Muscle layer of duodenum (tissue), 2 donors: ENCODE data around the gene STX18.
"Not testable (repeated sequence)": the region's sequence is repeated elsewhere in the genome, so short reads cannot be mapped to it uniquely, and the experiment has no call there.

Experiments used
- H3K27ac ChIP-seq: one replicate; pipeline ENCODE4 v1.7.0; 2013; ENCODE audit warnings: mild to moderate bottlenecking, low read length
- H3K27me3 ChIP-seq: one replicate; pipeline ENCODE4 v1.7.0; 2013; ENCODE audit warnings: low read depth, mild to moderate bottlenecking, control low read depth, low read length
- H3K36me3 ChIP-seq, 2 donors: one replicate each; pipeline ENCODE4 v1.7.0; 2013; ENCODE audit warnings: low read length in 2 of 2, control low read depth in 1 of 2, mild to moderate bottlenecking in 1 of 2; ENCODE audit not compliant: insufficient read depth in 2 of 2, control insufficient read depth in 1 of 2
- H3K4me1 ChIP-seq, 2 donors: one replicate each; pipeline ENCODE4 v1.7.0; 2013; ENCODE audit warnings: low read length in 2 of 2, mild to moderate bottlenecking in 2 of 2, control low read depth in 1 of 2, moderate library complexity in 1 of 2; ENCODE audit not compliant: insufficient read depth in 2 of 2, control insufficient read depth in 1 of 2
- H3K4me3 ChIP-seq, 2 donors: one replicate each; pipeline ENCODE4 v1.7.0; 2013; ENCODE audit warnings: low read length in 2 of 2, low read depth in 1 of 2, mild to moderate bottlenecking in 1 of 2
- H3K9me3 ChIP-seq, 2 donors: one replicate each; pipeline ENCODE4 v1.7.0; 2013; ENCODE audit warnings: low read length in 2 of 2, control low read depth in 1 of 2, mild to moderate bottlenecking in 1 of 2; ENCODE audit not compliant: control insufficient read depth in 1 of 2
- donor health status: healthy.

Gene STX18

GRCh38 chr4:4532371-4533154, 9.3 kb downstream of the STX18 start:
- Histone ChIP-seq H3K9me3 (no peaks in the 10 kb centered on the region), H3K27me3 (no peaks in the 10 kb centered on the region), H3K4me1 (peaks cover 0 to 4% of the 10 kb centered on the region in 2 donors), H3K27ac (no peak overlapping the region), H3K36me3 (no peaks in the 10 kb centered on the region), H3K4me3 (no peak overlapping the region)

GRCh38 chr4:4529392-4529791, 12.5 kb downstream of the STX18 start:
- H3K4me3 ChIP-seq, result no peak overlapping the region
- H3K9me3 ChIP-seq, result no peaks in the 10 kb centered on the region
- H3K27ac ChIP-seq, result no peak overlapping the region
- H3K4me1 ChIP-seq, result no peaks in the 10 kb centered on the region
- no peaks in the 10 kb centered on the region for H3K27me3 ChIP-seq
- H3K36me3 ChIP-seq, result no peaks in the 10 kb centered on the region

- no peak overlapping the region for H3K27ac ChIP-seq
- no peak overlapping the region for H3K4me3 ChIP-seq
- peaks cover 0 to 2% of the 10 kb centered on the region in 2 donors for H3K4me1 ChIP-seq
- H3K27me3 ChIP-seq, result no peaks in the 10 kb centered on the region
- no peaks in the 10 kb centered on the region for H3K9me3 ChIP-seq
- no peaks in the 10 kb centered on the region for H3K36me3 ChIP-seq
Observed at GRCh38 chr4:4526401-4526800, 15.4 kb downstream of the STX18 start.

GRCh38 chr4:4524364-4524763, 17.5 kb downstream of the STX18 start:
- no peaks in the 10 kb centered on the region for H3K27me3 ChIP-seq
- no peak overlapping the region for H3K4me3 ChIP-seq

GRCh38 chr4:4521731-4522130, 20.1 kb downstream of the STX18 start:
- H3K9me3 ChIP-seq, result no peaks in the 10 kb centered on the region
- no peak overlapping the region for H3K27ac ChIP-seq
- no peaks in the 10 kb centered on the region for H3K36me3 ChIP-seq
- H3K4me3 ChIP-seq, result no peak overlapping the region
- peaks cover 0 to 9% of the 10 kb centered on the region in 2 donors for H3K4me1 ChIP-seq
- H3K27me3 ChIP-seq, result no peaks in the 10 kb centered on the region

More at GRCh38 chr4:4524364-4524763, 17.5 kb downstream of the STX18 start:
- no peak overlapping the region for H3K27ac ChIP-seq
- H3K4me1 ChIP-seq, result peaks cover 0 to 9% of the 10 kb centered on the region in 2 donors
- no peaks in the 10 kb centered on the region for H3K36me3 ChIP-seq
- no peaks in the 10 kb centered on the region for H3K9me3 ChIP-seq

- Histone ChIP-seq H3K9me3 (no peaks in the 10 kb centered on the region), H3K4me3 (no peak overlapping the region), H3K27me3 (no peaks in the 10 kb centered on the region), H3K4me1 (peaks cover 0 to 9% of the 10 kb centered on the region in 2 donors), H3K27ac (no peak overlapping the region), H3K36me3 (no peaks in the 10 kb centered on the region)
Observed at GRCh38 chr4:4521136-4521535, 20.7 kb downstream of the STX18 start.

- Histone ChIP-seq H3K4me3 (no peak overlapping the region), H3K9me3 (no peaks in the 10 kb centered on the region), H3K36me3 (no peaks in the 10 kb centered on the region), H3K4me1 (peaks cover 0 to 9% of the 10 kb centered on the region in 2 donors), H3K27me3 (no peaks in the 10 kb centered on the region), H3K27ac (no peak overlapping the region)
Observed at GRCh38 chr4:4519297-4519894, 22.5 kb downstream of the STX18 start.

GRCh38 chr4:4518747-4519146, 23.1 kb downstream of the STX18 start:
- H3K36me3 ChIP-seq, result no peaks in the 10 kb centered on the region
- H3K4me3 ChIP-seq, result no peak overlapping the region
- no peaks in the 10 kb centered on the region for H3K27me3 ChIP-seq
- H3K27ac ChIP-seq, result no peak overlapping the region
- no peaks in the 10 kb centered on the region for H3K9me3 ChIP-seq
- H3K4me1 ChIP-seq, result peaks cover 0 to 9% of the 10 kb centered on the region in 2 donors

- Histone ChIP-seq H3K27me3 (no peaks in the 10 kb centered on the region), H3K27ac (no peak overlapping the region), H3K9me3 (no peaks in the 10 kb centered on the region), H3K4me1 (no peaks in the 10 kb centered on the region), H3K4me3 (no peak overlapping the region), H3K36me3 (no peaks in the 10 kb centered on the region)
Observed at GRCh38 chr4:4514786-4515185, 27.1 kb downstream of the STX18 start.

- H3K27me3 ChIP-seq, result no peaks in the 10 kb centered on the region
- H3K4me3 ChIP-seq, result no peak overlapping the region
- no peaks in the 10 kb centered on the region for H3K9me3 ChIP-seq
- H3K36me3 ChIP-seq, result no peaks in the 10 kb centered on the region
- no peak overlapping the region for H3K27ac ChIP-seq
- no peaks in the 10 kb centered on the region for H3K4me1 ChIP-seq
Observed at GRCh38 chr4:4512282-4512681, 29.6 kb downstream of the STX18 start.

- H3K36me3 ChIP-seq, H3K4me3 ChIP-seq, H3K9me3 ChIP-seq, H3K4me1 ChIP-seq, H3K27me3 ChIP-seq, H3K27ac ChIP-seq: not testable (repeated sequence)
Observed at GRCh38 chr4:4510641-4511040, 31.2 kb downstream of the STX18 start.
